CD14-positive monocyte (primary cell): Measurements from ENCODE around the gene RAB3C. TPM values are rescaled to one million over a fixed set of nuclear protein-coding genes. Genes with fewer than 3 reads are reported as not detected.
A peak's percentile ranks its signal among the peaks of the same experiment; 100 is the strongest.

Experiments used
- DNase-seq, 3 donors: peaks; one replicate each; pipeline ENCODE4 v3.0.0-alpha.2; 2011 to 2022
- H2AFZ ChIP-seq: 2 replicates; pipeline ENCODE4 v1.6.0; 2012; ENCODE audit warnings: mild to moderate bottlenecking, low read depth, low read length, inconsistent platforms; ENCODE audit not compliant: insufficient read depth, poor library complexity, severe bottlenecking
- H3K27ac ChIP-seq, 2 donors: 1 replicate in 1 of 2; 2 replicates in 1 of 2; pipeline ENCODE4 v1.5.1; 2012 to 2013; ENCODE audit warnings: low read length in 2 of 2, control low read depth in 1 of 2, inconsistent platforms in 1 of 2, low read depth in 1 of 2, mild to moderate bottlenecking in 1 of 2
- H3K27me3 ChIP-seq, 2 donors: one replicate each; pipeline versions ENCODE4 v1.6.0 to v1.6.1; 2011 to 2013; ENCODE audit warnings: low read length in 2 of 2; ENCODE audit not compliant: control insufficient read depth in 2 of 2, insufficient read depth in 2 of 2
- H3K36me3 ChIP-seq, 2 donors: replicated peaks in 1 of 2; 1 replicate in 1 of 2; 2 replicates in 1 of 2; pipeline versions ENCODE4 v1.5.1 to v1.6.1; 2012 to 2013; ENCODE audit warnings: low read length in 2 of 2, control low read depth in 1 of 2, inconsistent platforms in 1 of 2, mild to moderate bottlenecking in 1 of 2; ENCODE audit not compliant: insufficient read depth in 2 of 2, control insufficient read depth in 1 of 2
- H3K4me1 ChIP-seq, 2 donors: 1 replicate in 1 of 2; 2 replicates in 1 of 2; pipeline versions ENCODE4 v1.5.1 to v1.6.1; 2012 to 2013; ENCODE audit warnings: low read length in 2 of 2, control low read depth in 1 of 2, inconsistent platforms in 1 of 2, mild to moderate bottlenecking in 1 of 2, moderate library complexity in 1 of 2; ENCODE audit not compliant: insufficient read depth in 2 of 2, control insufficient read depth in 1 of 2
- H3K4me2 ChIP-seq: replicated peaks from 2 replicates; pipeline ENCODE3; 2012; ENCODE audit warnings: low read length, moderate library complexity, mild to moderate bottlenecking; ENCODE audit not compliant: poor library complexity, severe bottlenecking; ENCODE audit errors: extremely low read depth
- H3K4me3 ChIP-seq, 3 experiments: fragments of 200-600 bp in 1 of 3; sonication (generic) in 1 of 3; replicated peaks in 1 of 3; 1 replicate in 2 of 3; 2 replicates in 1 of 3; pipeline ENCODE4 v1.5.1; 2011 to 2013; ENCODE audit warnings: low read length in 3 of 3, mild to moderate bottlenecking in 3 of 3, control low read depth in 2 of 3, low read depth in 2 of 3, inconsistent platforms in 1 of 3, moderate library complexity in 1 of 3
- H3K79me2 ChIP-seq: 2 replicates; pipeline ENCODE4 v1.6.0; 2012; ENCODE audit warnings: mild to moderate bottlenecking, control low read depth, inconsistent platforms, low read length, moderate library complexity; ENCODE audit not compliant: insufficient read depth
- H3K9ac ChIP-seq: 2 replicates; pipeline ENCODE4 v1.6.0; 2017; ENCODE audit warnings: low read length, mild to moderate bottlenecking; ENCODE audit not compliant: insufficient read depth, poor library complexity, severe bottlenecking
- H3K9me3 ChIP-seq, 2 donors: replicated peaks in 1 of 2; 1 replicate in 1 of 2; 2 replicates in 1 of 2; pipeline versions ENCODE4 v1.5.1 to v1.6.1; 2012 to 2013; ENCODE audit warnings: low read length in 2 of 2, control low read depth in 1 of 2; ENCODE audit not compliant: control insufficient read depth in 1 of 2, insufficient read depth in 1 of 2
- H4K20me1 ChIP-seq: 2 replicates; pipeline ENCODE4 v1.6.0; 2012; ENCODE audit warnings: mild to moderate bottlenecking, low read length, control low read depth, moderate library complexity; ENCODE audit not compliant: insufficient read depth
- H3K27ac Mint-ChIP-seq, 7 donors: one replicate each; pipeline ENCODE4 v1.8.0; 2020; ENCODE audit warnings: mild to moderate bottlenecking in 7 of 7, mixed read lengths in 7 of 7, moderate library complexity in 6 of 7, inconsistent platforms in 2 of 7
- H3K27me3 Mint-ChIP-seq, 3 donors: one replicate each; pipeline ENCODE4 v1.8.0; 2021 to 2022; ENCODE audit warnings: low read depth in 3 of 3, mild to moderate bottlenecking in 3 of 3, mixed read lengths in 3 of 3, moderate library complexity in 3 of 3, inconsistent platforms in 1 of 3
- H3K36me3 Mint-ChIP-seq, 2 donors: one replicate each; pipeline ENCODE4 v1.8.0; 2020; ENCODE audit warnings: mixed read lengths in 2 of 2, inconsistent platforms in 1 of 2, mild to moderate bottlenecking in 1 of 2
- H3K4me1 Mint-ChIP-seq: one replicate; pipeline ENCODE4 v1.8.0; 2020; ENCODE audit warnings: mild to moderate bottlenecking, mixed read lengths
- H3K4me3 Mint-ChIP-seq, 2 donors: one replicate each; pipeline ENCODE4 v1.8.0; 2020; ENCODE audit warnings: mild to moderate bottlenecking in 2 of 2, mixed read lengths in 2 of 2, moderate library complexity in 1 of 2
- H3K9me3 Mint-ChIP-seq, 7 donors: one replicate each; pipeline ENCODE4 v1.8.0; 2020 to 2022; ENCODE audit warnings: mixed read lengths in 7 of 7, mild to moderate bottlenecking in 6 of 7, moderate library complexity in 6 of 7, inconsistent platforms in 2 of 7
- CTCF ChIP-seq: fragments of 200-600 bp; IDR thresholded peaks from one replicate; pipeline ENCODE4 v1.8.0; 2022; ENCODE audit warnings: antibody characterized with exemption, mild to moderate bottlenecking
- WGBS: methylation state at CpG from one replicate; pipeline ENCODE4 v1.1.5; 2013; ENCODE audit warnings: missing lambda C conversion rate; ENCODE audit not compliant: insufficient coverage; 5-methylcytosine and 5-hydroxymethylcytosine counted together
- intact Hi-C, 2 donors: fragments of 100-400 bp; cut with micrococcal nuclease; formaldehyde crosslinking; loops; one replicate each; pipeline versions ENCODE4 v1.15.0 to v1.15.1; 2023
- polyA plus RNA-seq, 3 donors: library from polyadenylated mRNA; depleted of rRNA in 1 of 3; unstranded in 2 of 3; stranded (reverse) in 1 of 3; fragments of 300-500 nt in 2 of 3; fragments of >200 nt in 1 of 3; fragmentation: Illumina TruSeq in 2 of 3; gene quantifications; 1 replicate in 2 of 3; 2 replicates in 1 of 3; pipeline ENCODE4 v1.2.3, GENCODE V29; 2012 to 2021

Gene RAB3C
- polyA plus RNA-seq, 3 donors = under 0.01 to 0.81 TPM; not detected in 1

DNA sequence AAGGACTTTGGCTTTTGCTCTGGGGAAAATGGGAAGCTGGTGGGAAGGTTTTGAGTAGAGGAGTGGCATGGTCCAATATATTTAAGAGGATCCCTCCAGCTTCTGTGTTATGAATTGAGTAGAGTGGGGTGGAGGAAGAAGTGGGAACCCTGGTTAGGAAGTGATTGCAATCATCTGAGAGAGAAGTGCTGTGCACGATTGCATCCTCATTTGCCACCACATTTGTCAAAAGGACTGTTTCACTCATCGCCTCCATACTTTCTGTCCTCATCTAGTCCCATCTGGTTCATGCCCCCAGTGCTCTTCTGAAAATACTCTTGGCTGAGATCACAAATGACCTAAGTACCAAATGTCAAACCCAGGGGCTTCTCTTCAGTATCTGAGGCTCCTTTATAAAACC is 192.1 kb downstream of the RAB3C start:
- peak overlapping the region in 2 of 7 donors; percentile 16 to 25 for H3K27ac Mint-ChIP-seq
- H3K4me1 Mint-ChIP-seq = peaks cover 22% of the 10 kb centered on the region
- no peak overlapping the region for H3K9ac ChIP-seq
- H3K36me3 Mint-ChIP-seq = no peaks in the 10 kb centered on the region
- 0% methylated on average over 2 of the region's 2 CpGs for WGBS
- H2AFZ ChIP-seq = no peak overlapping the region
- no peak for TF ChIP-seq CTCF
- H3K4me1 ChIP-seq = peaks cover 18 to 22% of the 10 kb centered on the region in 2 donors
- H3K4me2 ChIP-seq = no peak overlapping the region
- H4K20me1 ChIP-seq = no peaks in the 10 kb centered on the region
- no peaks in the 10 kb centered on the region for H3K9me3 ChIP-seq
- H3K9me3 Mint-ChIP-seq = peaks cover 0 to 2% (median 0%) of the 10 kb centered on the region in 7 donors
- H3K4me3 Mint-ChIP-seq = peak overlapping the region in 1 of 2 donors; percentile 12
- H3K27ac ChIP-seq = no peak overlapping the region
- peak overlapping the region in 1 of 3 experiments; percentile 1 for H3K4me3 ChIP-seq
- DNase-seq = no peak
- intact Hi-C loops = no loop called here
- no peaks in the 10 kb centered on the region for H3K27me3 ChIP-seq
- peaks cover 0 to 2% (median 0%) of the 10 kb centered on the region in 3 donors for H3K27me3 Mint-ChIP-seq
- no peaks in the 10 kb centered on the region for H3K36me3 ChIP-seq
- no peaks in the 10 kb centered on the region for H3K79me2 ChIP-seq

DNA sequence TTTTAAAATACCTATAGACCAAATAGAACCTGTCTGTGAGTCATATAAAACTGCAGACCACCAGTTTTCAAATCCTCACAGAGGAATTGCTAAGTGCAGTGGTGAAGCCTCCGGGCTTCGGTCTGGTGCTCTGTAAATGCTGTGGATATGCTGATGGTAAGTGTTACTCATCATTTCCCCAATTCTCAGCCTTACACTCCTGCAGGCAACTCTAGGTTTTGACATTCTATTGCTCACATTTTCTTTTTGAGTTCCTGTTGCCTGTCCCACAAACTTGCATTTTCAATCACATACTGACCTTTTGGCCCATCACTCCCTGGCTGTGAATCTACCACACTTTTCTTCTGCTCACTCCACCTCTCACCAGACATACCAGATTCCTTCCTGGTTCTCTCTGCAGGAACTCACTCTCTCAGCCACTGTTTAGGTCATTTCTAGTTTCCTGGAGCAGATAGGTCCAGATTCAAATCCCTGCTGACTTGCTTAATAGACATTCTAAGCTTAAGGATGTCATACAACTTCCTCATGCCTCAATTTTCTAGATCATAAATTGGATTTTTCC is 192.9 kb downstream of the RAB3C start:
- Histone ChIP-seq H3K9me3 (no peaks in the 10 kb centered on the region), H3K4me2 (peak overlapping the region; percentile 9), H3K9ac (no peak overlapping the region), H3K79me2 (no peaks in the 10 kb centered on the region), H3K27me3 (no peaks in the 10 kb centered on the region), H2AFZ (peak overlapping the region; percentile 11), H3K27ac (no peak overlapping the region), H3K4me1 (peaks cover 18 to 22% of the 10 kb centered on the region in 2 donors), H3K36me3 (no peaks in the 10 kb centered on the region), H3K4me3 (peak overlapping the region in 1 of 3 experiments; percentile 1), H4K20me1 (no peaks in the 10 kb centered on the region)
- no CpG with 5 or more reads among the region's 2 CpGs for WGBS
- Mint-ChIP-seq H3K4me1 (peaks cover 22% of the 10 kb centered on the region), H3K27ac (peak overlapping the region in 4 of 7 donors; percentile 3 to 76 (median 36)), H3K9me3 (peaks cover 0 to 2% (median 0%) of the 10 kb centered on the region in 7 donors), H3K27me3 (peaks cover 0 to 2% (median 0%) of the 10 kb centered on the region in 3 donors), H3K4me3 (peak overlapping the region in 1 of 2 donors; percentile 18), H3K36me3 (no peaks in the 10 kb centered on the region)
- intact Hi-C loops = no loop called here
- TF ChIP-seq CTCF = no peak
- DNase-seq = peak; percentile 32 to 56 (median 37)
